ENCODE results near the gene ISY1. TPM values are rescaled to one million over a fixed set of nuclear protein-coding genes. Genes with fewer than 3 reads are reported as not detected.

ISY1 gene
- total RNA-seq, 4 donors from 2014 or later: 1.6 to 14.2 (median 7.2) TPM

- H3K27ac ChIP-seq: peak overlapping the region; percentile 96 to 99 (median 99)
- in situ Hi-C loops (cut with MboI; ENCODE audit: low pct_ligation_motif_present in 1 of 4, low pct_unique_long_range_greater_than_20kb in 1 of 4, low sequenced_read_pairs in 3 of 4) (no loop called here), intact Hi-C loops (cut with DNase I; ENCODE audit: low total_unique reads) (no loop called here)
- 0 to 1% methylated on average over 9 to 24 of the region's 24 CpGs for WGBS, 2 donors (ENCODE audit: low coverage in 1 of 2)
- H3K27me3 ChIP-seq: no peaks in the 10 kb centered on the region
- peaks cover 29 to 74% (median 44%) of the 10 kb centered on the region in 4 donors for H3K4me1 ChIP-seq
- peak overlapping the region; percentile 55 to 93 (median 88) for H3K4me3 ChIP-seq
- H3K9me3 ChIP-seq: no peaks in the 10 kb centered on the region
- peak; percentile 24 for DNase-seq
- no peaks in the 10 kb centered on the region for H3K36me3 ChIP-seq
- TF ChIP-seq POLR2A (IDR thresholded peaks at IDR 0.05) (no peak), EP300 (IDR thresholded peaks at IDR 0.05; ENCODE audit: low read depth) (no peak), POLR2AphosphoS5 (IDR thresholded peaks at IDR 0.05) (no peak)
- TF ChIP-seq, protein P1, sequence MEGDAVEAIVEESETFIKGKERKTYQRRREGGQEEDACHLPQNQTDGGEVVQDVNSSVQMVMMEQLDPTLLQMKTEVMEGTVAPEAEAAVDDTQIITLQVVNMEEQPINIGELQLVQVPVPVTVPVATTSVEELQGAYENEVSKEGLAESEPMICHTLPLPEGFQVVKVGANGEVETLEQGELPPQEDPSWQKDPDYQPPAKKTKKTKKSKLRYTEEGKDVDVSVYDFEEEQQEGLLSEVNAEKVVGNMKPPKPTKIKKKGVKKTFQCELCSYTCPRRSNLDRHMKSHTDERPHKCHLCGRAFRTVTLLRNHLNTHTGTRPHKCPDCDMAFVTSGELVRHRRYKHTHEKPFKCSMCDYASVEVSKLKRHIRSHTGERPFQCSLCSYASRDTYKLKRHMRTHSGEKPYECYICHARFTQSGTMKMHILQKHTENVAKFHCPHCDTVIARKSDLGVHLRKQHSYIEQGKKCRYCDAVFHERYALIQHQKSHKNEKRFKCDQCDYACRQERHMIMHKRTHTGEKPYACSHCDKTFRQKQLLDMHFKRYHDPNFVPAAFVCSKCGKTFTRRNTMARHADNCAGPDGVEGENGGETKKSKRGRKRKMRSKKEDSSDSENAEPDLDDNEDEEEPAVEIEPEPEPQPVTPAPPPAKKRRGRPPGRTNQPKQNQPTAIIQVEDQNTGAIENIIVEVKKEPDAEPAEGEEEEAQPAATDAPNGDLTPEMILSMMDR (IDR thresholded peaks at IDR 0.05): no peak
Measured at GRCh38 chr3:129182390-129183185, 21.7 kb upstream of the ISY1 start.

GRCh38 chr3:129181819-129182218 is 21.0 kb upstream of the ISY1 start:
- H3K9me3 ChIP-seq: no peaks in the 10 kb centered on the region
- H3K27ac ChIP-seq: peak overlapping the region; percentile 96 to 99 (median 99)
- H3K36me3 ChIP-seq: no peaks in the 10 kb centered on the region
- H3K4me1 ChIP-seq: peaks cover 37 to 81% (median 49%) of the 10 kb centered on the region in 4 donors
- intact Hi-C loops (cut with DNase I; ENCODE audit: low total_unique reads) (no loop called here), in situ Hi-C loops (cut with MboI; ENCODE audit: low pct_ligation_motif_present in 1 of 4, low pct_unique_long_range_greater_than_20kb in 1 of 4, low sequenced_read_pairs in 3 of 4) (no loop called here)
- no peaks in the 10 kb centered on the region for H3K27me3 ChIP-seq
- peak overlapping the region; percentile 55 to 93 (median 88) for H3K4me3 ChIP-seq
- 10 to 11% methylated on average over 3 of the region's 3 CpGs for WGBS, 2 donors (ENCODE audit: low coverage in 1 of 2)
- DNase-seq: no peak
- TF ChIP-seq POLR2A (IDR thresholded peaks at IDR 0.05): no peak
- no peak for TF ChIP-seq POLR2AphosphoS5 (IDR thresholded peaks at IDR 0.05)
- TF ChIP-seq, protein P1 (IDR thresholded peaks at IDR 0.05): no peak
- no peak for TF ChIP-seq EP300 (IDR thresholded peaks at IDR 0.05; ENCODE audit: low read depth)

DNA sequence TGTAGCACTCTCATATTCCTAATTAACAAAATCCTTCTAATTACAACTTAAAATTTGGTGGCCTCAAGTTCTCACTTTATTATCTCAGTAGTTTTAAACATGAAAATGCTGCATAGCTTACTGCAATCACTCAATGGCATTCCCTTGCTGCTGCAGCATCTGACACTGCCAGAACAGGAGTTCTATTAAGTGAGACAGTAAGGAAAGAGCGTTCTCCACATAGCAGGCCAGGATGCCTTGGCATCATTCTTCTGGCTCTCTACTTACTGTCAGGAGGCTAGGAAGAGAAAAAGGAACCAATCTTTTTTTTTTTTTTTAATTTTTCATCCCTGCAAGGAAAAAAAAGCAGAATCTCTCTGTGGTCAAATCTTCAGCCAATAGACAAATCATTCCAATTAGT is 19.6 kb upstream of the ISY1 start:
- H3K4me1 ChIP-seq: peaks cover 36 to 81% (median 53%) of the 10 kb centered on the region in 4 donors

GRCh38 chr3:129176051-129176450 is 15.2 kb upstream of the ISY1 start:
- 67 to 74% methylated on average over 1 of the region's 1 CpG for WGBS, 2 donors (ENCODE audit: low coverage in 1 of 2)
- intact Hi-C loops (cut with DNase I; ENCODE audit: low total_unique reads) (no loop called here), in situ Hi-C loops (cut with MboI; ENCODE audit: low pct_ligation_motif_present in 1 of 4, low pct_unique_long_range_greater_than_20kb in 1 of 4, low sequenced_read_pairs in 3 of 4) (no loop called here)
- no peak overlapping the region for H3K27ac ChIP-seq
- H3K9me3 ChIP-seq: no peaks in the 10 kb centered on the region
- peaks cover 33 to 94% (median 58%) of the 10 kb centered on the region in 4 donors for H3K4me1 ChIP-seq
- no peak for DNase-seq
- no peaks in the 10 kb centered on the region for H3K27me3 ChIP-seq
- no peak overlapping the region for H3K4me3 ChIP-seq
- TF ChIP-seq POLR2AphosphoS5 (IDR thresholded peaks at IDR 0.05) (no peak), POLR2A (IDR thresholded peaks at IDR 0.05) (no peak), EP300 (IDR thresholded peaks at IDR 0.05; ENCODE audit: low read depth) (no peak)
- TF ChIP-seq, protein P1 (IDR thresholded peaks at IDR 0.05): no peak
- H3K36me3 ChIP-seq: peaks cover 0 to 6% (median 3%) of the 10 kb centered on the region in 4 donors

More for the DNA sequence above, 19.6 kb upstream of the ISY1 start:
- no peaks in the 10 kb centered on the region for H3K36me3 ChIP-seq
- no peaks in the 10 kb centered on the region for H3K9me3 ChIP-seq
- H3K4me3 ChIP-seq: peak overlapping the region in 1 of 4 donors; percentile 90
- intact Hi-C loops (cut with DNase I; ENCODE audit: low total_unique reads): no loop called here
- no peaks in the 10 kb centered on the region for H3K27me3 ChIP-seq
- TF ChIP-seq POLR2A (IDR thresholded peaks at IDR 0.05) (no peak), EP300 (IDR thresholded peaks at IDR 0.05; ENCODE audit: low read depth) (no peak), POLR2AphosphoS5 (IDR thresholded peaks at IDR 0.05) (no peak)
- TF ChIP-seq, protein P1 (IDR thresholded peaks at IDR 0.05): no peak
- WGBS, 2 donors (ENCODE audit: low coverage in 1 of 2): 40 to 52% methylated on average over 1 of the region's 1 CpG
- H3K27ac ChIP-seq: peak overlapping the region; percentile 96 to 99 (median 99)
- in situ Hi-C loops (cut with MboI; ENCODE audit: low pct_ligation_motif_present in 1 of 4, low pct_unique_long_range_greater_than_20kb in 1 of 4, low sequenced_read_pairs in 3 of 4): no loop called here
- no peak for DNase-seq
